K562 treated with DMSO at 1 percent for 4 hours (cell line): ENCODE data around the gene GOLM1. TPM values are rescaled to one million over a fixed set of nuclear protein-coding genes. Genes with fewer than 3 reads are reported as not detected.

Source experiments
- total RNA-seq: library from RNA; unstranded; fragments of 300-600 nt; gene quantifications from 2 replicates; pipeline ENCODE4 v1.2.3, GENCODE V29; 2022; ENCODE audit not compliant: insufficient read depth

The GOLM1 gene
- total RNA-seq = 1.1 and 1.8 TPM in 2 replicates

GRCh38 chr9:86098824-86099700 lies at the start of gene GOLM1:
GOLM1 (minus strand) TSS chr9:86099558; CDS start chr9:86079320, 20,238 bp downstream.

Other genes with a start within 250 kb of the GOLM1 start
- gene NAA35, start 158.4 kb downstream of the GOLM1 start, total RNA-seq = 6.8 and 10.0 TPM in 2 replicates
- gene C9orf153, start 160.1 kb upstream of the GOLM1 start, total RNA-seq = not detected in 2 replicates
- 9.0 and 12.1 TPM in 2 replicates for gene ISCA1, start 183.0 kb upstream of the GOLM1 start, total RNA-seq